Raji (cell line): ENCODE data around the gene BTBD9.

Source experiments
- POLR2A ChIP-seq: IDR thresholded peaks from 2 replicates; pipeline ENCODE4 v1.6.1; 2011; ENCODE audit warnings: low read depth, low read length, control low read depth; ENCODE audit not compliant: insufficient read depth

BTBD9 gene

GRCh38 chr6:38177882-38178583, 461.7 kb downstream of the BTBD9 start:
- no peak for TF ChIP-seq POLR2A

DNA sequence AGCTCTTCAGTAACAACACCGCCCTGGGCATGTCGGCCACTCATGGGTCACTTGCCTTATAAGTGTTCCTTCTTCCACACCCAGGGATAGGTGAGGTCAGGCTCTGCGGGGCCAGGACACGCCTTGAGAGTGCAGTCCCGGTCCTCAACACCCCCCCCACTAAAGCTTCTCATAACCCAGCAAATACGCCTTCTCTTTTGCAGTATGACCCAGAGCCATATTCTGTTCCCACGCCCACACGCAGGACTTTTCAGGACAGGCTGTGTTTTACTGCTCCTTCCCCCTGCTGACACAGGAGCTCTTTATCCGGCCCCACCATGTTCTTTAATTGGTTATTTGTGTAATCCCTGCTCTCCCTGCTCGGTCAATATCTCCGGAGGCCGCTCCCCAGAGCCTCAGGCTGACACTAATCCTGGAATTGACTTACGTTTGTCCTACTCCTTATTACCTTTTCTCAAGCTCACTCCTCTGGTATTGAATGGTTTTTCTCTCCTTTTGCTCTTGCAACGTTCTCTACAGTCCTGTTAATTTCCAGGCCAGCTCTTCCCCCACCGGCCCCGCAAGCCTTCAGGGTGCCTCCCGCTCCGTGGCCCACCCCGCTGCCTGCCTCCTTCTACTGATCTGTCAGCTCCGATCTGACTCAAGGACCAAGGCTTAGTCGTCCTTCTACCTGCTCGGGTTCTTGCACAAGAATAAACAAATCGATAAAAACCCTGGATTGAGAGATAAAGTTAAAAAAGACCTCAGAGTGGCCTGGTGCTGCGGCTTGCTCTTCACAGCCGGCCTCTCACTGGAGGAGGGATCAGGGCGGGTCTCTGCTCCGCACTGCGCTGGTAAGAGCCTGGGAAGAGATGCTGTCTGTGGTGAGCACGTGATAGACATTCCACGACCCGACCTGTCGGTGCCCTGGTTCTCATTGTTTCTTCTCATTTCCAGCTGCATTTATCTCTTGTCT, 462.7 kb downstream of the BTBD9 start:
- TF ChIP-seq POLR2A = no peak

GRCh38 chr6:38175786-38176185, 463.9 kb downstream of the BTBD9 start:
- TF ChIP-seq POLR2A = no peak

- no peak for TF ChIP-seq POLR2A
Observed at GRCh38 chr6:38174806-38175495, 464.8 kb downstream of the BTBD9 start.

DNA sequence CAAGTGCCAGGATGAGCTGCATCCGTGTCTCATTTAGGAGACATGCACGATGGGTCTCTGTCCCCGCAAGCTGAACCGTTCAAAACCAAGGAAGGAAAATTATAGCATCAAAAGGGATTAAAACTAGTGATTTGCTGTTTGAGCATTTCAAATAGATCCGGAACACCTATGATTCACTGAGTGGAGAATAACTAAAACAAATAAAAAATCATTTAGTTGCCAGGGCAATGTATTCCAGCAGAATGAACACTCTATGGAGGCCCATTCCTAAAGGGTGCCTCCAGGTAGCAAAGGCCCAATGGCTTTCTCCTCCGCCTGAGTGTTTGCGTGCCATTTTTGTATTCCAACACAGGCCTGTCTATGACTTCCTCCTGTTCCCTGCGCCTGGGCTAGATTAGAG, 465.4 kb downstream of the BTBD9 start:
- TF ChIP-seq POLR2A = no peak

DNA sequence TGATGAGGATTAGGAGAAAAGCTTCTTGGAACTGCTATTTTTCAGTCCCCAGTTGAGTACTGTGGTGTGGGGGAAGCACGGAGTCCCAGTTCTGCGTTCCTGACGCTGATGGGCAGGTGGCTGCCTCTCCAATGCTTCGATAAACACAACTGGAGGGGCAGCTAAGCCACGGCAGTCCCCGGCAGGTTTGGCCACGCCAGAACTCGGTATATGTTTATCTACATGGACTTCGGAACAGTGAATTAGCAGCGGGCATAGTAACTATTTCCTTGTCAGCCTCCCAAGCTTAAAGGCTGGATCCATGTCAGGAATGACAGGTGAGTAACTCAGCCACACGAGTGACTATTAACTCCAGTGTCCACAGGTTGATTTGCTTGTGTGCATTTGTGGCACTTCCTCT, 465.8 kb downstream of the BTBD9 start:
- TF ChIP-seq POLR2A = no peak

GRCh38 chr6:38172739-38173410, 466.9 kb downstream of the BTBD9 start:
- no peak for TF ChIP-seq POLR2A

- no peak for TF ChIP-seq POLR2A
Observed at GRCh38 chr6:38171997-38172738, 467.6 kb downstream of the BTBD9 start.

- TF ChIP-seq POLR2A = no peak
Observed at GRCh38 chr6:38170666-38171355, 468.9 kb downstream of the BTBD9 start.

- no peak for TF ChIP-seq POLR2A
Observed at GRCh38 chr6:38169977-38170526, 469.7 kb downstream of the BTBD9 start.

- TF ChIP-seq POLR2A = no peak
Observed at GRCh38 chr6:38169221-38169976, 470.3 kb downstream of the BTBD9 start.

GRCh38 chr6:38168699-38169098, 471.0 kb downstream of the BTBD9 start:
- TF ChIP-seq POLR2A = no peak

DNA sequence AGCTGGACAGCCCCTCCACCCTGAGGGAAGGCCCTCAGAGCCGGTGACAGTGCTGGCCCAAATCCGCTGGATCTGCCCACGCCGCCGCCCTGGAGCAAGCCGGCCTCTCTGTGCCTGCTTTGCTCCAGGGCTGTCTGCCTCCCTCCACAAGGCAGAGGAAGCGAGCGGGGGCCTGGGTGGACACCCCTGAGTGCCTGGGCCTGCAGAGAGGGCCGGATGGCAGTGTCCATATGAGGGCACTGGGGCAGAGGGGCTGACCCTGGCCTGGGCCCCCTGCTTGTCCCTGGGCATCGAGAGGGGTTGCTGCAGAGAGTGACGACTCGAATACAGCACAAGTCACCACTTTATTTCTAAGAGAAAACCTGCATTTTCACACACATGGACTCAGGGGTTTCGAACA, 471.6 kb downstream of the BTBD9 start:
- TF ChIP-seq POLR2A = no peak
